ENCODE results near the gene URB1.
"Not testable (repeated sequence)": the region's sequence is repeated elsewhere in the genome, so short reads cannot be mapped to it uniquely, and the experiment has no call there.

The URB1 gene

GRCh38 chr21:32281531-32281930 is 111.3 kb downstream of the URB1 start:
- no peak for DNase-seq

GRCh38 chr21:32279377-32279680 is 113.5 kb downstream of the URB1 start:
- DNase-seq: no peak

- peak; percentile 98 for DNase-seq
Measured at GRCh38 chr21:32278518-32279376, 114.1 kb downstream of the URB1 start, which contains the start of gene MIS18A. MIS18A (minus strand) TSS chr21:32279049; CDS start chr21:32279014, 35 bp downstream.

GRCh38 chr21:32278103-32278502 is 114.7 kb downstream of the URB1 start:
- DNase-seq: peak; percentile 56

- DNase-seq: no peak
Measured at GRCh38 chr21:32276671-32277070, 116.1 kb downstream of the URB1 start.

- no peak for DNase-seq
Measured at GRCh38 chr21:32270748-32271147, 122.1 kb downstream of the URB1 start.

GRCh38 chr21:32265321-32265720 is 127.5 kb downstream of the URB1 start:
- not testable (repeated sequence) for DNase-seq

GRCh38 chr21:32261929-32262328 is 130.9 kb downstream of the URB1 start:
- no peak for DNase-seq
